Kidney (tissue), 14 donors: Measurements from ENCODE around the gene MSI2. TPM values are rescaled to one million over a fixed set of nuclear protein-coding genes. Genes with fewer than 3 reads are reported as not detected.

Experiments
- DNase-seq, 5 donors: peaks; one replicate each; pipeline ENCODE4 v3.0.0-alpha.2; 2013 to 2020
- FAIRE-seq: peaks from 2 replicates; lab custom pipeline; 2012; peaks lifted over from hg19 to GRCh38; lab: Jason Lieb, UNC
- H3K27ac ChIP-seq, 2 donors: one replicate each; pipeline ENCODE4 v1.7.0; 2013; ENCODE audit warnings: low read depth in 2 of 2, low read length in 2 of 2, inconsistent platforms in 1 of 2
- H3K27me3 ChIP-seq: one replicate; pipeline ENCODE4 v1.7.1; 2013; ENCODE audit warnings: low read length, inconsistent platforms; ENCODE audit not compliant: control insufficient read depth, insufficient read depth
- H3K36me3 ChIP-seq, 3 donors: one replicate each; pipeline versions ENCODE4 v1.7.0 to v1.7.1; 2013; ENCODE audit warnings: low read length in 3 of 3, control low read depth in 1 of 3, inconsistent platforms in 1 of 3; ENCODE audit not compliant: insufficient read depth in 3 of 3, control insufficient read depth in 2 of 3
- H3K4me1 ChIP-seq, 3 donors: one replicate each; pipeline versions ENCODE4 v1.7.0 to v1.7.1; 2013; ENCODE audit warnings: low read length in 3 of 3, inconsistent platforms in 1 of 3, low read depth in 1 of 3; ENCODE audit not compliant: control insufficient read depth in 2 of 3, insufficient read depth in 2 of 3
- H3K4me3 ChIP-seq, 3 donors: one replicate each; pipeline versions ENCODE4 v1.7.0 to v1.8.1; 2013; ENCODE audit warnings: low read length in 3 of 3, control low read depth in 1 of 3, inconsistent platforms in 1 of 3
- H3K9ac ChIP-seq, 3 donors: one replicate each; pipeline versions ENCODE4 v1.7.0 to v1.7.1; 2013; ENCODE audit warnings: low read length in 3 of 3, control low read depth in 1 of 3, inconsistent platforms in 1 of 3
- H3K9me3 ChIP-seq, 3 donors: one replicate each; pipeline versions ENCODE4 v1.7.0 to v1.7.1; 2013; ENCODE audit warnings: low read length in 3 of 3, control low read depth in 1 of 3, inconsistent platforms in 1 of 3; ENCODE audit not compliant: control insufficient read depth in 2 of 3, insufficient read depth in 1 of 3
- CTCF ChIP-seq: IDR thresholded peaks from 3 replicates; pipeline ENCODE4 v1.5.1; 2012; ENCODE audit warnings: mild to moderate bottlenecking, moderate library complexity, borderline replicate concordance; ENCODE audit not compliant: insufficient read depth; ENCODE audit errors: extremely low read depth
- intact Hi-C: fragments of 100-400 bp; cut with DNase I; formaldehyde crosslinking; loops from one replicate; pipeline ENCODE4 v1.11.1; 2022
- polyA plus RNA-seq: library from polyadenylated mRNA; stranded (reverse); fragments of 350-450 nt; fragmentation: Illumina TruSeq; extraction: RNeasy Lipid Tissue Mini Kit (QIAGEN cat#74804); gene quantifications from one replicate; pipeline ENCODE4 v1.2.3, GENCODE V29; 2014; ENCODE audit warnings: low read depth, low replicate concordance; ENCODE audit not compliant: insufficient read depth
- total RNA-seq: library from RNA; stranded (reverse); fragmentation: NEBNext Ultra II Directional; extraction: Animal tissue kit (Norgen Biotek cat#: 25700); gene quantifications from one replicate; pipeline ENCODE4 v1.2.1, GENCODE V29; 2021
- donor health status: control.
- donor health status: control.
- donor health status: control.
- donor health status: control.
- donor health status: control.
- donor health status: DM: yes; HTN: yes; CAD: no.
- donor health status: Normal renal cell carcinoma (clear cell type).

Gene MSI2
- total and polyA plus RNA-seq, 2 donors from 2014 or later = 69.2 to 151 TPM

GRCh38 chr17:57557834-57558681, 301.7 kb downstream of the MSI2 start:
- DNase-seq (peak in 3 of 5 donors; percentile 57 to 88 (median 78)), FAIRE-seq (no peak)
- Histone ChIP-seq H3K4me1 (peaks cover 6 to 13% (median 8%) of the 10 kb centered on the region in 3 donors), H3K27me3 (no peaks in the 10 kb centered on the region), H3K4me3 (no peak overlapping the region), H3K9me3 (no peaks in the 10 kb centered on the region), H3K27ac (no peak overlapping the region), H3K36me3 (no peaks in the 10 kb centered on the region), H3K9ac (no peak overlapping the region)
- intact Hi-C loops = no loop called here
- no peak for TF ChIP-seq CTCF

GRCh38 chr17:57559226-57559625, 302.9 kb downstream of the MSI2 start:
- TF ChIP-seq CTCF = no peak
- DNase-seq = no peak
- Histone ChIP-seq H3K4me3 (no peak overlapping the region), H3K36me3 (no peaks in the 10 kb centered on the region), H3K9me3 (no peaks in the 10 kb centered on the region), H3K27ac (no peak overlapping the region), H3K9ac (no peak overlapping the region), H3K4me1 (peaks cover 11 to 16% (median 14%) of the 10 kb centered on the region in 3 donors), H3K27me3 (no peaks in the 10 kb centered on the region)
- no peak for FAIRE-seq
- intact Hi-C loops = no loop called here

GRCh38 chr17:57559634-57560318, 303.5 kb downstream of the MSI2 start:
- Histone ChIP-seq H3K36me3 (no peaks in the 10 kb centered on the region), H3K4me1 (peaks cover 7 to 22% (median 16%) of the 10 kb centered on the region in 3 donors), H3K4me3 (no peak overlapping the region), H3K27ac (no peak overlapping the region), H3K27me3 (no peaks in the 10 kb centered on the region), H3K9me3 (no peaks in the 10 kb centered on the region), H3K9ac (no peak overlapping the region)
- DNase-seq (no peak), FAIRE-seq (no peak)
- TF ChIP-seq CTCF = no peak
- intact Hi-C loops = no loop called here
